ENCODE measurements around the gene PARL. TPM values are rescaled to one million over a fixed set of nuclear protein-coding genes. Genes with fewer than 3 reads are reported as not detected.

The PARL gene
- polyA plus RNA-seq, 1 of the 3 experiments (the other 2 are of a cell fraction) = 50.1 TPM

DNA sequence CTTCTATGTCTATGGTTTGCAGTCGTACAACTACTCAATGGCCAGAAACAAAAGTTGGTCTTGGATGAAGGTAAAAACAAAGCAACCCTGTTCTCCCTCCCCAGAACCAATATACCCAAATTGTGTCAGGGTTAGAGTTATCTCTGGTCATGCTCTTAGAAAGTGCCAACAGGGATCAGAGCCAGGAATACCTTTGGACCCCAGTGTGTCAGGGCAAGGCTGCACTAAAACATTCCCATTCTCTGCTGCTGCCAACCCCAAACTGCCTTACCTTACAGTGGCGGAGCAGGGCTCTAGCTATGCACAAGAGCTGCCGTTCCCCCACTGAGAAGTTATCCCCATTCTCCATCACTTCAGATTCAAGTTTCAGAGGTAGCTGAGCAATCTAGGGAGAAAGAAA lies 42.4 kb upstream of the PARL start:
- 93% methylated on average over 3 of the region's 3 CpGs for WGBS (ENCODE audit: low lambda C conversion rate)
- H3F3A ChIP-seq (replicated peaks; ENCODE audit: insufficient read depth) = no peaks in the 10 kb centered on the region
- H3K36me3 ChIP-seq (replicated peaks in 1 of 2; ENCODE audit: control insufficient read depth in 1 of 2, insufficient read depth in 2 of 2, low read length in 1 of 2) = peaks cover 16 to 29% of the 10 kb centered on the region in 2 experiments
- ChIA-PET POLR2A (no interaction called here), CTCF (interaction anchor here (1.2 kb wide), 1 partner anchor 363 kb away, joined by 3 read pairs; no protein-coding TSS in a partner anchor)
- no peaks in the 10 kb centered on the region for H3K9me2 ChIP-seq
- DNase-seq = no peak
- H3K27me3 ChIP-seq (ENCODE audit: insufficient read depth) = no peaks in the 10 kb centered on the region
- no peaks in the 10 kb centered on the region for H3K4me1 ChIP-seq (ENCODE audit: control insufficient read depth in 1 of 2, insufficient read depth in 2 of 2, low read depth in 1 of 2, low read length in 1 of 2)
- H4K20me1 ChIP-seq (ENCODE audit: insufficient read depth) = no peaks in the 10 kb centered on the region
- H3K27ac ChIP-seq (ENCODE audit: low read depth in 2 of 2, low read length in 1 of 2) = no peak overlapping the region
- no peaks in the 10 kb centered on the region for H3K9me3 ChIP-seq
- TF ChIP-seq NRF1 (IDR thresholded peaks at IDR 0.05; ENCODE audit: low read depth, low read length) = no peak
- TF ChIP-seq, protein P1, sequence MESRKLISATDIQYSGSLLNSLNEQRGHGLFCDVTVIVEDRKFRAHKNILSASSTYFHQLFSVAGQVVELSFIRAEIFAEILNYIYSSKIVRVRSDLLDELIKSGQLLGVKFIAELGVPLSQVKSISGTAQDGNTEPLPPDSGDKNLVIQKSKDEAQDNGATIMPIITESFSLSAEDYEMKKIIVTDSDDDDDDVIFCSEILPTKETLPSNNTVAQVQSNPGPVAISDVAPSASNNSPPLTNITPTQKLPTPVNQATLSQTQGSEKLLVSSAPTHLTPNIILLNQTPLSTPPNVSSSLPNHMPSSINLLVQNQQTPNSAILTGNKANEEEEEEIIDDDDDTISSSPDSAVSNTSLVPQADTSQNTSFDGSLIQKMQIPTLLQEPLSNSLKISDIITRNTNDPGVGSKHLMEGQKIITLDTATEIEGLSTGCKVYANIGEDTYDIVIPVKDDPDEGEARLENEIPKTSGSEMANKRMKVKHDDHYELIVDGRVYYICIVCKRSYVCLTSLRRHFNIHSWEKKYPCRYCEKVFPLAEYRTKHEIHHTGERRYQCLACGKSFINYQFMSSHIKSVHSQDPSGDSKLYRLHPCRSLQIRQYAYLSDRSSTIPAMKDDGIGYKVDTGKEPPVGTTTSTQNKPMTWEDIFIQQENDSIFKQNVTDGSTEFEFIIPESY (IDR thresholded peaks at IDR 0.05; ENCODE audit: borderline replicate concordance, low read depth) = no peak
- TF ChIP-seq RCOR1 (IDR thresholded peaks at IDR 0.05; ENCODE audit: low read length) = no peak
- TF ChIP-seq, protein P2, sequence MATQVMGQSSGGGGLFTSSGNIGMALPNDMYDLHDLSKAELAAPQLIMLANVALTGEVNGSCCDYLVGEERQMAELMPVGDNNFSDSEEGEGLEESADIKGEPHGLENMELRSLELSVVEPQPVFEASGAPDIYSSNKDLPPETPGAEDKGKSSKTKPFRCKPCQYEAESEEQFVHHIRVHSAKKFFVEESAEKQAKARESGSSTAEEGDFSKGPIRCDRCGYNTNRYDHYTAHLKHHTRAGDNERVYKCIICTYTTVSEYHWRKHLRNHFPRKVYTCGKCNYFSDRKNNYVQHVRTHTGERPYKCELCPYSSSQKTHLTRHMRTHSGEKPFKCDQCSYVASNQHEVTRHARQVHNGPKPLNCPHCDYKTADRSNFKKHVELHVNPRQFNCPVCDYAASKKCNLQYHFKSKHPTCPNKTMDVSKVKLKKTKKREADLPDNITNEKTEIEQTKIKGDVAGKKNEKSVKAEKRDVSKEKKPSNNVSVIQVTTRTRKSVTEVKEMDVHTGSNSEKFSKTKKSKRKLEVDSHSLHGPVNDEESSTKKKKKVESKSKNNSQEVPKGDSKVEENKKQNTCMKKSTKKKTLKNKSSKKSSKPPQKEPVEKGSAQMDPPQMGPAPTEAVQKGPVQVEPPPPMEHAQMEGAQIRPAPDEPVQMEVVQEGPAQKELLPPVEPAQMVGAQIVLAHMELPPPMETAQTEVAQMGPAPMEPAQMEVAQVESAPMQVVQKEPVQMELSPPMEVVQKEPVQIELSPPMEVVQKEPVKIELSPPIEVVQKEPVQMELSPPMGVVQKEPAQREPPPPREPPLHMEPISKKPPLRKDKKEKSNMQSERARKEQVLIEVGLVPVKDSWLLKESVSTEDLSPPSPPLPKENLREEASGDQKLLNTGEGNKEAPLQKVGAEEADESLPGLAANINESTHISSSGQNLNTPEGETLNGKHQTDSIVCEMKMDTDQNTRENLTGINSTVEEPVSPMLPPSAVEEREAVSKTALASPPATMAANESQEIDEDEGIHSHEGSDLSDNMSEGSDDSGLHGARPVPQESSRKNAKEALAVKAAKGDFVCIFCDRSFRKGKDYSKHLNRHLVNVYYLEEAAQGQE (IDR thresholded peaks at IDR 0.05; ENCODE audit: low read depth, low read length) = no peak
- no peak for TF ChIP-seq CHD2 (IDR thresholded peaks at IDR 0.05; ENCODE audit: low read length, partially characterized antibody)
- no peak for TF ChIP-seq SIN3A (IDR thresholded peaks at IDR 0.05; ENCODE audit: borderline replicate concordance, low read depth, low read length)
- no peak overlapping the region for H3K9ac ChIP-seq
- no peaks in the 10 kb centered on the region for H3K79me2 ChIP-seq (ENCODE audit: insufficient read depth)
- no peak overlapping the region for H3K4me2 ChIP-seq
- H2AFZ ChIP-seq (ENCODE audit: low read depth) = no peak overlapping the region
- no peak overlapping the region for H3K4me3 ChIP-seq (ENCODE audit: low read depth in 2 of 2, low read length in 1 of 2)

DNA sequence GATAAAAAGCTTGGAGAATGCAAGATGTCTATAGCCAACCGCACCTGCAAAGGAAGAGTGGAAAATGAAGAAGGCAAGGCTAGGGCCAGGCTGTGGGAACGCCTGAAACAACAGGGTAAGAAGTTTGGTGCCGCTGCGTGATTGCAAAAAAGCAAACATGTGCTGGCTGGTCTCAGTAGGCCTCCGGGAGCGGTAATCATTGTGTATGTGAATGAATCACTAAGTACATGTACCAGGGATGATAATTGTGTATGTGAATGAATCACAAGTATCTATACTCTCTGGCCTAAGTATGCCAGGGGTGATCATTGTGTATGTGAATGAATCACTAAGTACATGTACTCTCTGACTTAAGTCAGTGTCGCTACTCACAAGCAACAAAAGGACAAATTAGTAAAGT lies 40.3 kb upstream of the PARL start:
- H3K79me2 ChIP-seq (ENCODE audit: insufficient read depth) = no peaks in the 10 kb centered on the region
- no peaks in the 10 kb centered on the region for H3K4me1 ChIP-seq (ENCODE audit: control insufficient read depth in 1 of 2, insufficient read depth in 2 of 2, low read depth in 1 of 2, low read length in 1 of 2)
- no peak overlapping the region for H3K27ac ChIP-seq (ENCODE audit: low read depth in 2 of 2, low read length in 1 of 2)
- no peak for DNase-seq
- H3K9ac ChIP-seq = no peak overlapping the region
- H3K9me3 ChIP-seq = no peaks in the 10 kb centered on the region
- 91% methylated on average over 7 of the region's 7 CpGs for WGBS (ENCODE audit: low lambda C conversion rate)
- no peaks in the 10 kb centered on the region for H3F3A ChIP-seq (replicated peaks; ENCODE audit: insufficient read depth)
- H3K4me2 ChIP-seq = no peak overlapping the region
- H3K27me3 ChIP-seq (ENCODE audit: insufficient read depth) = no peaks in the 10 kb centered on the region
- peaks cover 19 to 37% of the 10 kb centered on the region in 2 experiments for H3K36me3 ChIP-seq (replicated peaks in 1 of 2; ENCODE audit: control insufficient read depth in 1 of 2, insufficient read depth in 2 of 2, low read length in 1 of 2)
- H3K9me2 ChIP-seq = no peaks in the 10 kb centered on the region
- H4K20me1 ChIP-seq (ENCODE audit: insufficient read depth) = no peaks in the 10 kb centered on the region
- POLR2A ChIA-PET = no interaction called here
- CTCF ChIA-PET = interaction anchor here (0.7 to 2.1 kb wide), 2 partner anchors 20 to 29 kb away, joined by 3 to 7 read pairs; no protein-coding TSS in a partner anchor
- no peak overlapping the region for H3K4me3 ChIP-seq (ENCODE audit: low read depth in 2 of 2, low read length in 1 of 2)
- no peak overlapping the region for H2AFZ ChIP-seq (ENCODE audit: low read depth)
- TF ChIP-seq SIN3A (IDR thresholded peaks at IDR 0.05; ENCODE audit: borderline replicate concordance, low read depth, low read length) (no peak), RAD21 (IDR thresholded peaks at IDR 0.05; ENCODE audit: low read length) (no peak), TCF12 (IDR thresholded peaks at IDR 0.05) (no peak), FOXM1 (IDR thresholded peaks at IDR 0.05; ENCODE audit: low read depth) (no peak), TEAD4 (IDR thresholded peaks at IDR 0.05; ENCODE audit: borderline replicate concordance, insufficient read depth) (no peak), FOSL2 (IDR thresholded peaks at IDR 0.05; ENCODE audit: borderline replicate concordance, low read depth) (no peak), TAF1 (IDR thresholded peaks at IDR 0.05; ENCODE audit: borderline replicate concordance, low read depth, low read length) (no peak), GATA2 (CRISPR knock-in tag; IDR thresholded peaks at IDR 0.05) (no peak), NFIC (IDR thresholded peaks at IDR 0.05; ENCODE audit: borderline replicate concordance) (no peak), CHD2 (IDR thresholded peaks at IDR 0.05; ENCODE audit: low read length, partially characterized antibody) (no peak)
- TF ChIP-seq, protein P3, sequence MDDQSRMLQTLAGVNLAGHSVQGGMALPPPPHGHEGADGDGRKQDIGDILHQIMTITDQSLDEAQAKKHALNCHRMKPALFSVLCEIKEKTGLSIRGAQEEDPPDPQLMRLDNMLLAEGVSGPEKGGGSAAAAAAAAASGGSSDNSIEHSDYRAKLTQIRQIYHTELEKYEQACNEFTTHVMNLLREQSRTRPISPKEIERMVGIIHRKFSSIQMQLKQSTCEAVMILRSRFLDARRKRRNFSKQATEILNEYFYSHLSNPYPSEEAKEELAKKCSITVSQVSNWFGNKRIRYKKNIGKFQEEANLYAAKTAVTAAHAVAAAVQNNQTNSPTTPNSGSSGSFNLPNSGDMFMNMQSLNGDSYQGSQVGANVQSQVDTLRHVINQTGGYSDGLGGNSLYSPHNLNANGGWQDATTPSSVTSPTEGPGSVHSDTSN (IDR thresholded peaks at IDR 0.05) = no peak
- TF ChIP-seq, protein P4, sequence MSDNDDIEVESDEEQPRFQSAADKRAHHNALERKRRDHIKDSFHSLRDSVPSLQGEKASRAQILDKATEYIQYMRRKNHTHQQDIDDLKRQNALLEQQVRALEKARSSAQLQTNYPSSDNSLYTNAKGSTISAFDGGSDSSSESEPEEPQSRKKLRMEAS (IDR thresholded peaks at IDR 0.05; ENCODE audit: low read depth) = no peak
- TF ChIP-seq, protein P5, sequence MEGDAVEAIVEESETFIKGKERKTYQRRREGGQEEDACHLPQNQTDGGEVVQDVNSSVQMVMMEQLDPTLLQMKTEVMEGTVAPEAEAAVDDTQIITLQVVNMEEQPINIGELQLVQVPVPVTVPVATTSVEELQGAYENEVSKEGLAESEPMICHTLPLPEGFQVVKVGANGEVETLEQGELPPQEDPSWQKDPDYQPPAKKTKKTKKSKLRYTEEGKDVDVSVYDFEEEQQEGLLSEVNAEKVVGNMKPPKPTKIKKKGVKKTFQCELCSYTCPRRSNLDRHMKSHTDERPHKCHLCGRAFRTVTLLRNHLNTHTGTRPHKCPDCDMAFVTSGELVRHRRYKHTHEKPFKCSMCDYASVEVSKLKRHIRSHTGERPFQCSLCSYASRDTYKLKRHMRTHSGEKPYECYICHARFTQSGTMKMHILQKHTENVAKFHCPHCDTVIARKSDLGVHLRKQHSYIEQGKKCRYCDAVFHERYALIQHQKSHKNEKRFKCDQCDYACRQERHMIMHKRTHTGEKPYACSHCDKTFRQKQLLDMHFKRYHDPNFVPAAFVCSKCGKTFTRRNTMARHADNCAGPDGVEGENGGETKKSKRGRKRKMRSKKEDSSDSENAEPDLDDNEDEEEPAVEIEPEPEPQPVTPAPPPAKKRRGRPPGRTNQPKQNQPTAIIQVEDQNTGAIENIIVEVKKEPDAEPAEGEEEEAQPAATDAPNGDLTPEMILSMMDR (IDR thresholded peaks at IDR 0.05) = no peak
- TF ChIP-seq, protein P6, sequence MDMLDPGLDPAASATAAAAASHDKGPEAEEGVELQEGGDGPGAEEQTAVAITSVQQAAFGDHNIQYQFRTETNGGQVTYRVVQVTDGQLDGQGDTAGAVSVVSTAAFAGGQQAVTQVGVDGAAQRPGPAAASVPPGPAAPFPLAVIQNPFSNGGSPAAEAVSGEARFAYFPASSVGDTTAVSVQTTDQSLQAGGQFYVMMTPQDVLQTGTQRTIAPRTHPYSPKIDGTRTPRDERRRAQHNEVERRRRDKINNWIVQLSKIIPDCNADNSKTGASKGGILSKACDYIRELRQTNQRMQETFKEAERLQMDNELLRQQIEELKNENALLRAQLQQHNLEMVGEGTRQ (IDR thresholded peaks at IDR 0.05; ENCODE audit: borderline replicate concordance, low read depth, low read length) = no peak

All from SK-N-SH (cell line).